Choroid plexus epithelial cell (primary cell): Measurements from ENCODE around the gene HIVEP2.

Source experiments
- DNase-seq: peaks from one replicate; pipeline ENCODE4 v3.0.0-alpha.2; 2010; ENCODE audit warnings: low read depth
- H3K4me3 ChIP-seq: 2 replicates; pipeline ENCODE4 v1.5.1; 2011; ENCODE audit warnings: low read depth, mild to moderate bottlenecking, control low read depth, low read length, moderate library complexity
- TF ChIP-seq, protein P1 (sequence below): conservative IDR thresholded peaks from 2 replicates; pipeline ENCODE4 v1.5.1; 2011; ENCODE audit warnings: low read depth, mild to moderate bottlenecking, control low read depth, inconsistent platforms, low read length, moderate library complexity

Gene HIVEP2

DNA sequence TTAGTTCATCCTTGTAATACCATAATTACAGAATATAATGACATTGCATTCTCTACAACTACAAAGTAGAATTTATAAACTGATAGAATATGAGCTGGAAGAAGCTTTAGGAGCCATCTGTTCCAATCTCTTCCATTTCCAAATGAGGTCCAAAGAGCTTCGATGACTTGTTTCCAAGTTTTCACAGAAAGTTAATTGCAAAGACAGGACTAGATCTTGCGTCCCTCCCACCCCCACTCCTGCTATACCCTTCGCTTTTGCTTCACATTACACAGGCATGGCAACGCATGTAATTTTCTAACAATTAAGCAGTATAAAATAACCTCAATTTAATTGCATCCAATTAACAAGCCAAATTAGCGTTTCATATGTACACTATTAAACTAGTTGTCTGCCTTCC, 7.0 kb downstream of the HIVEP2 start:
- TF ChIP-seq, protein P1, sequence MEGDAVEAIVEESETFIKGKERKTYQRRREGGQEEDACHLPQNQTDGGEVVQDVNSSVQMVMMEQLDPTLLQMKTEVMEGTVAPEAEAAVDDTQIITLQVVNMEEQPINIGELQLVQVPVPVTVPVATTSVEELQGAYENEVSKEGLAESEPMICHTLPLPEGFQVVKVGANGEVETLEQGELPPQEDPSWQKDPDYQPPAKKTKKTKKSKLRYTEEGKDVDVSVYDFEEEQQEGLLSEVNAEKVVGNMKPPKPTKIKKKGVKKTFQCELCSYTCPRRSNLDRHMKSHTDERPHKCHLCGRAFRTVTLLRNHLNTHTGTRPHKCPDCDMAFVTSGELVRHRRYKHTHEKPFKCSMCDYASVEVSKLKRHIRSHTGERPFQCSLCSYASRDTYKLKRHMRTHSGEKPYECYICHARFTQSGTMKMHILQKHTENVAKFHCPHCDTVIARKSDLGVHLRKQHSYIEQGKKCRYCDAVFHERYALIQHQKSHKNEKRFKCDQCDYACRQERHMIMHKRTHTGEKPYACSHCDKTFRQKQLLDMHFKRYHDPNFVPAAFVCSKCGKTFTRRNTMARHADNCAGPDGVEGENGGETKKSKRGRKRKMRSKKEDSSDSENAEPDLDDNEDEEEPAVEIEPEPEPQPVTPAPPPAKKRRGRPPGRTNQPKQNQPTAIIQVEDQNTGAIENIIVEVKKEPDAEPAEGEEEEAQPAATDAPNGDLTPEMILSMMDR, result no peak
- H3K4me3 ChIP-seq, result no peak overlapping the region
- DNase-seq, result no peak

DNA sequence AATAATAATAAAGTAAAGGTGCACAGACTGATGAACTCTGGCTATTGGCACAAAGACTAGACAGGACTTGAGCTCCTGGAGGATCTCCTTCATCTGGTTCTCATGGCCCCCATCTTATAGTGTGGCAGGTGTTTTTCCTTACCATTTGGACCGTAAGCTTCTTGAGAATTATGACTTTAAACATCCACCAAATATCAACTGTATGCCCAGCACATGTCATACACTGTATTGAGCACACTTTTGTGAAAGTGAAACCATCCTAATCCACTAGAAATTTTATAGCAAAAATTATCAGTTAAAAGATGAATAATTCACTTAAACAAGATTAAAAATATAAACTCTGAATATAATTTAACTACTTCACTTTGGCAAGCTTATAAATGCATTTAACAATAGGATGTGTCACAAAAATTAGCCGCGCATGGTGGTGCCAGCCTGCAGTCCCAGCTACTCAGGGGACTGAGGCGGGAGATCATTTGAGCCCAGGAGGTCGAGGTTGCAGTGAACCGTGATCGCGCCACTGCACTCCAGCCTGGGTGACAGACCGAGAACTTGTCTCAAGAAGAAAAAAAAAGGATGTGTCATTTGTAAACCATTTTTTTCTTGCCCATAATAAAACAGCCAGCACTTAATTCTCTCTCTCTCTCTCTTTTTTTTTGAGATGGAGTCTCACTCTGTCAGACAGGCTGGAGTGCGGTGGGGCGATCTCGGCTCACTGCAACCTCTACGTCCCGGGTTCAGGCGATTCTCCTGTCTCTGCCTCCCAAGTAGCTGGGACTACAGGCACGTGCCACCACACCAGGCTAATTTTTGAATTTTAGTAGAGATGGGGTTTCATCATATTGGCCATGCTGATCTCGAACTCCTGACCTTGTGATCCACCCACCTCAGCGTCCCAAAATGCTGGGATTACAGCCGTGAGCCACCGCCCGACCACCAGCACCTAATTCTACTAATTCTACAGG, 9.1 kb downstream of the HIVEP2 start:
- TF ChIP-seq, protein P1, result no peak
- DNase-seq, result no peak
- no peak overlapping the region for H3K4me3 ChIP-seq

DNA sequence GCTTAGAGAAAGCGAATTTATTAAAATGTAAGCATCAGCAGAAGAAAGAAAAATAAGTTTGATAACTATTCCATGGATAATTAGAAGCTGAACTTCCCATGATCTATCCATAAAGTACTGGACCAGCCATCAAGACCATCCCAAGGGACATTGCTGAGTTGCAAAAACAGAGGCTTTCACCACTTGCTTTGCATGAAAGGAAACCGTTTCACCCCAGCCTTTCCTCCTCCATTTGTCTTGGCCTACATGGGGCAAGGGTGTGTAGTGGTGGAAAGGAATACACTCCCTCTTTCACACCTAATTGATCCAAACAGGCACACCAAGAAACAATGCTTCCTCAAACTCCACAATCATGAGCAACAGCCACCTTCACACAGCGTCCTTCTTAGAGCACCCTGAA, 10.4 kb downstream of the HIVEP2 start:
- TF ChIP-seq, protein P1, result no peak
- DNase-seq, result no peak
- H3K4me3 ChIP-seq, result no peak overlapping the region

DNA sequence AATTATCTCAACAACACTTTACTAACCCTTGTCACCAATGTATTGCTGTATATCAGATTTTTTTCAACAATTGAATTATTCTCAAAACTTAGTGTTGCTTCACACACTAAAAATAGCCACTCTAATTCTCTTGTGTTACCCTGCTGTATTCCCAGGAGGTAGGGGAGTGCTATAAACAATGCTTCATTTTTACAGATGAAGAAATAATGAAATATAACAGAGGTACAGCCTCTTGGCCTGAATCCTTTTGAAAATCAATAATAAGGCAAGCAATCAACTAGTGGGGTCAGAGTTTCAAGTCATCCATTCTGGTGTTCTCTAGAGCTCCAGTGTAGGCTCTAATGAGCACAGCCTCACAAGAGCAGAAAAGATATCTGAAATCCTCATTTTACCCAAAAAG, 10.9 kb downstream of the HIVEP2 start:
- DNase-seq, result no peak
- TF ChIP-seq, protein P1, result no peak
- H3K4me3 ChIP-seq, result no peak overlapping the region

DNA sequence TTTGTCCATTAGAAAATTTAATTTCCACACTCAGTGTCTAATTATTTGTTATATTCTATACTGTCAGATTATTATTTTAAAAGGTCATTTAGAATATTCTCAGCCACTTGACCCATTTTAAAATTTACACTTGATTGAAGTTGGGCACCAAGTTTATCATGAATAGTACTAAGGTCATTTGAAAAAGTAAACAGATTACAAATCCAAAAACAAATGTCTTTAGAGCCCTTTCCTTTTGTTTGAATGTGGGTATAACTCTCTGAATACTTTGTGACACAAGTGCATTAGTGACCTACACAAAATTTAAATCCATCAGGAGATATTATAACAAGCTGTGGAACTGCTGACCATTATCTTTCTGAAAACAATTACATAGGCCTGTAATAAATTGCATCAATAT, 11.3 kb downstream of the HIVEP2 start:
- H3K4me3 ChIP-seq, result no peak overlapping the region
- TF ChIP-seq, protein P1, result no peak
- DNase-seq, result no peak

DNA sequence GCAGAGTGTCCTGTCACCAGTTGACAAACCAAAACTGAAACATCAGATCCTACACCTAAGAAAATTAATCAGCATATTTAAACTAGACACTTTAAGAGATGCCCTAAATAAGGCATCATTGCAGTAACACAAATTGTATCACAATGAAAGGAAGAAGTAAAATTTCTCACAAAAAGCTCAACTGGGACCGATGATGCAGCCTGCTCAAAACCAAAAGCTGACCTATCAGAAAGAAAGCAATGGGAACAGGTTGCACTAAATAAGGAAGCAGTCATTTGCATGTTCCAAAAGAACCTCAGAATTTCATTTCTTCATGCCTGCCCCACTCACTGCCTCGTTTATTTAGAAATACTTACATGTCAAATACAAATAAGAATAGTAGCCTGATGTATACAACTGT, 12.1 kb downstream of the HIVEP2 start:
- H3K4me3 ChIP-seq, result no peak overlapping the region
- DNase-seq, result no peak
- TF ChIP-seq, protein P1, result no peak
